DLD1 (cell line): ENCODE measurements around the gene PRAMEF17.
"Not testable (repeated sequence)": the region's sequence is repeated elsewhere in the genome, so short reads cannot be mapped to it uniquely, and the experiment has no call there.

Experiments
- in situ Hi-C: cut with HindIII; loops from 2 replicates; pipeline ENCODE4 v1.10.0; 2017; ENCODE audit warnings: low sequenced_read_pairs

Gene PRAMEF17

GRCh38 chr1:13389332-13389731 is at the start of gene PRAMEF17:
PRAMEF17 (plus strand) TSS chr1:13389632; CDS start chr1:13389658, 26 bp downstream.
- in situ Hi-C loops, result not testable (repeated sequence)

GRCh38 chr1:13342496-13342895 is 46.9 kb upstream of the PRAMEF17 start:
- in situ Hi-C loops, result not testable (repeated sequence)

GRCh38 chr1:13347034-13347433 is 42.4 kb upstream of the PRAMEF17 start, which contains the start of gene PRAMEF14:
PRAMEF14 (minus strand) TSS chr1:13347134; CDS start chr1:13345314, 1,820 bp downstream.
- in situ Hi-C loops, result not testable (repeated sequence)

GRCh38 chr1:13353476-13353875 is 36.0 kb upstream of the PRAMEF17 start:
- in situ Hi-C loops, result not testable (repeated sequence)

- in situ Hi-C loops, result not testable (repeated sequence)
Measured at GRCh38 chr1:13354475-13354874, 35.0 kb upstream of the PRAMEF17 start.

GRCh38 chr1:13356774-13357173 is 32.7 kb upstream of the PRAMEF17 start:
- in situ Hi-C loops, result not testable (repeated sequence)

- in situ Hi-C loops, result not testable (repeated sequence)
Measured at GRCh38 chr1:13362364-13362763, 27.1 kb upstream of the PRAMEF17 start.

GRCh38 chr1:13364928-13365327 is 24.5 kb upstream of the PRAMEF17 start:
- in situ Hi-C loops, result not testable (repeated sequence)

GRCh38 chr1:13366536-13366935 is 22.9 kb upstream of the PRAMEF17 start:
- in situ Hi-C loops, result not testable (repeated sequence)

GRCh38 chr1:13368544-13368943 is 20.9 kb upstream of the PRAMEF17 start:
- in situ Hi-C loops, result not testable (repeated sequence)

GRCh38 chr1:13378983-13379382 is 10.4 kb upstream of the PRAMEF17 start:
- in situ Hi-C loops, result not testable (repeated sequence)

- in situ Hi-C loops, result not testable (repeated sequence)
Measured at GRCh38 chr1:13380380-13380779, 9.1 kb upstream of the PRAMEF17 start.

- in situ Hi-C loops, result not testable (repeated sequence)
Measured at GRCh38 chr1:13393004-13393403, 3.6 kb downstream of the PRAMEF17 start.

GRCh38 chr1:13394761-13395160 is 5.3 kb downstream of the PRAMEF17 start:
- in situ Hi-C loops, result not testable (repeated sequence)

- in situ Hi-C loops, result not testable (repeated sequence)
Measured at GRCh38 chr1:13395311-13395710, 5.9 kb downstream of the PRAMEF17 start.

GRCh38 chr1:13407811-13408210 is 18.4 kb downstream of the PRAMEF17 start:
- in situ Hi-C loops, result no loop called here

- in situ Hi-C loops, result not testable (repeated sequence)
Measured at GRCh38 chr1:13410150-13410549, 20.7 kb downstream of the PRAMEF17 start, which contains the start of gene PRAMEF20. PRAMEF20 (plus strand) TSS chr1:13410450; CDS start chr1:13416355, 5,905 bp downstream.

GRCh38 chr1:13430495-13430894 is 41.1 kb downstream of the PRAMEF17 start:
- in situ Hi-C loops, result no loop called here

GRCh38 chr1:13432251-13432650 is 42.8 kb downstream of the PRAMEF17 start:
- in situ Hi-C loops, result no loop called here

GRCh38 chr1:13433694-13434358 is 44.4 kb downstream of the PRAMEF17 start:
- in situ Hi-C loops, result not testable (repeated sequence)

GRCh38 chr1:13435458-13435857 is 46.0 kb downstream of the PRAMEF17 start:
- in situ Hi-C loops, result no loop called here

- in situ Hi-C loops, result not testable (repeated sequence)
Measured at GRCh38 chr1:13439104-13439783, 49.8 kb downstream of the PRAMEF17 start.
